ENCODE measurements around the gene CAV1.
"Not testable (repeated sequence)": the region's sequence is repeated elsewhere in the genome, so short reads cannot be mapped to it uniquely, and the experiment has no call there.

CAV1 gene

GRCh38 chr7:116524609-116525297 is at the start of gene CAV1:
TSS of gene CAV1 (plus strand) at chr7:116525036. CDS start at chr7:116525063, 27 bp downstream.
- DNase-seq, result peak in 1 of 4 experiments; percentile 28

DNA sequence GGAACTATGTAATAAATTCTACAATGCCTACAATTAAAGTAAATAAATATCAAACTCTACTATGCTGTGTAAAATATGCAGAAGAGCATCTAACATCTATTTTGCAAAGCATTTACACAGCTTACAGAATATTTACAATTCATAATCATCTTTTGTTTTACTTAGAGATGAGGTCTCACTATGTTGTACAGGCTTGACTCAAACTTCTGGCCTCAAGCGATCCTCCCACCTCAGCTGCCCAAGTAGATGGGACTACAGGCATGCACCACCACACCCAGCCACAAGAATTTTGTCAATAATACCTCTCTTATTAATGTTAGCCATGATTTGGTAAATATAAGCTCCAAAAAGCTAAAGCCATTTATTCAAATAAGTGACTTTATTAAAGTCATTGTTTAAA is 47.2 kb upstream of the CAV1 start:
- DNase-seq, result no peak

GRCh38 chr7:116478834-116479233 is 46.0 kb upstream of the CAV1 start:
- no peak for DNase-seq

DNA sequence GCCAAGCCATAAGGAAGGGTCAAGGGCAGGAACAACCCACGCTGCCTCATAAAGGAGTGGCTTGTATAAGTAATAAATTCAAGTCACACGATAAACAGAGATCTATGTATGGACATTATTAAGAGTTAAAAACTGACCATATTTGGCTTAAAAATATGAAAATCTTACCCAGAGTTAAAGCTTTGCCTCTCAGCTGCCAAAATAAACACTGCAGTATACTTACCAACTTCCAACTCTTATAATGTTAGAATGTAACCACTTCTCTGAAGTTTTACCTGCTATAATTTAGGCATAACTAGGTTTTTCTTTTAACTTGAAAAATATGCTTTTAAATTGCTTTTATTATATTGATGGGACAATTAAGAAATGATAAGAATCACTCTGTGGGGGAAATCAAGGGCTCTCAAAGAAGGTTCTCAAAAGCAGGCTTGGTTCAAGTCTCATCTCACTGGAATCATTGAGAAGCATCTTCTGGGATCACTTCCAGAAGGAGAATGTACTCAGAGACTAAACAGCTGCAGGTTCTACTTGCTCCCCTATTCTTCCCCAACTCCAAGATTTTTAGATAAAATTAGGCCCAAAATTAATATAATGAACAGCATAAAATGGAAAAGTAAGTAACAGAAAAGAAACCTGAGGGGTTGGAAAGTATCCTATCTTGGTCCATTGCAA is 41.4 kb upstream of the CAV1 start:
- no peak for DNase-seq

GRCh38 chr7:116484389-116484788 is 40.4 kb upstream of the CAV1 start:
- not testable (repeated sequence) for DNase-seq

DNA sequence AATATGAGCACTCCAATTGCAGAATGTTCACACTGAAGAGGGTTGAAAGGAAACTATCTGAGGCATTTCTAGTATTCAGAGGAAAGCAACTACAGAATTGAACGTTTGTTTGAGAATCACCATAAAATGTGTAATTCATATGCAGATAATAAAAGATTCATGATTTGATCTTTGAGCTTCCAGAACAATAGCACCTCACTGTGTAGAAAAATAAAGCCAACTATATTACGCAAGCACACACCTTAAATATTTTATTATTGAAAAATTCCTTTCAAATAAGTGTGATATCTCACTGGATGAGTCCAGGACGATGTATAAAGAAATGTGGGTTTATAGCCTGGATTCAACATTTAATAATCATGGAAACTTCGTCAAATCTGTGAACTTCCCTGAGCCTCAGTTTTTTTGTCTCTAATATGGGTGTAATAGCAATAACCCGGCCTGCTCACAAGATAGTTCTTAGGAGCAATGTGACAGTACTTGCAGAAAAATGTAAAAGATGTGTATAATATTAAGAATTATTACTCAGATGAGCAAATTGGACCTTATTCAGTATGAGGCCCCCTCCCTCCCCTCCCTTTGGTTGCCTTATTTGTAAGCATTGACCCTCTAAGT is 36.8 kb upstream of the CAV1 start:
- DNase-seq, result no peak

DNA sequence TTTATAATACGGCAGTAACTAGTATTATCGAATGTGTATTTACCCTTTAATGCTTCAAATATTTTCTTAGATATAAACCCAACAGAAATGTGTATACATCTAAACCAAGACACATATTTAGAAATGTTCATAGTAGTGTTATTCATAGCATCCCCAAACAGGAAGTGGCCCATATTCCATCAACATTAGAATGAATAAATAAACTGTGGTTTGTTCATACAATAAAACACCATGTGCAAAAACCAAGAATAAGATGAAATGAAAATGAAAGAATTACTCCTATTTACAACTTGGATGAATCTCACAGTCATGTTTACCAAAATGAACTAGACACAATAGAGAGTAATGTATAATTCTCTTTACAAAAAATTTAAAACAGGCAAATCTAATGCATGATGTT is 34.5 kb upstream of the CAV1 start:
- DNase-seq, result no peak

- DNase-seq, result no peak
These were observed 32.8 kb upstream of the CAV1 start for GRCh38 chr7:116491887-116492653.

GRCh38 chr7:116492654-116493109 is 32.2 kb upstream of the CAV1 start:
- DNase-seq, result no peak

DNA sequence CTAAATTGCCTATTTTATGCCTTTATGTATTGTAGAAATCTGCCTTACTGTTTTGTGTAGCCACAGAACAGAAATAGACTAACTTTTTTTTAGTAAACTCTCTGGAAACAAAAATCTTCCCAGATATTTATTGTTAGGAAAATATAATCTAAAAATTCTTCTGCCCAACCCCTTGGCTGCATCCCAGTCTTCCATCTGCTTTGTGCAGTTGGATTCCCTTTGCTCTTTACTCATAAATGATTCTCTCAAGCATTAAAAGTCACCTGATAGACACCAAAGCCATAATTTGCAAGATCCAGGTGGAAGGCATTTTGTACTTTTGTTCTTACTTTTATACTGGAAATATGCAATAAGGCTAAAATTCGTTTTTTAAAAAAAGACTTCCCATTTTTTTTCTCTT is 31.4 kb upstream of the CAV1 start:
- no peak for DNase-seq

GRCh38 chr7:116494472-116494871 is 30.4 kb upstream of the CAV1 start:
- DNase-seq, result no peak

- no peak for DNase-seq
These were observed 29.1 kb upstream of the CAV1 start for GRCh38 chr7:116495736-116496135.

- DNase-seq, result no peak
These were observed 28.2 kb upstream of the CAV1 start for GRCh38 chr7:116496653-116497052.

- DNase-seq, result no peak
These were observed 27.1 kb upstream of the CAV1 start for GRCh38 chr7:116497708-116498107.

GRCh38 chr7:116499168-116500077 is 25.4 kb upstream of the CAV1 start, which contains the start of gene CAV2:
TSS of gene CAV2 (plus strand) at chr7:116499738. CDS start at chr7:116499782, 44 bp downstream.
- DNase-seq, result no peak

DNA sequence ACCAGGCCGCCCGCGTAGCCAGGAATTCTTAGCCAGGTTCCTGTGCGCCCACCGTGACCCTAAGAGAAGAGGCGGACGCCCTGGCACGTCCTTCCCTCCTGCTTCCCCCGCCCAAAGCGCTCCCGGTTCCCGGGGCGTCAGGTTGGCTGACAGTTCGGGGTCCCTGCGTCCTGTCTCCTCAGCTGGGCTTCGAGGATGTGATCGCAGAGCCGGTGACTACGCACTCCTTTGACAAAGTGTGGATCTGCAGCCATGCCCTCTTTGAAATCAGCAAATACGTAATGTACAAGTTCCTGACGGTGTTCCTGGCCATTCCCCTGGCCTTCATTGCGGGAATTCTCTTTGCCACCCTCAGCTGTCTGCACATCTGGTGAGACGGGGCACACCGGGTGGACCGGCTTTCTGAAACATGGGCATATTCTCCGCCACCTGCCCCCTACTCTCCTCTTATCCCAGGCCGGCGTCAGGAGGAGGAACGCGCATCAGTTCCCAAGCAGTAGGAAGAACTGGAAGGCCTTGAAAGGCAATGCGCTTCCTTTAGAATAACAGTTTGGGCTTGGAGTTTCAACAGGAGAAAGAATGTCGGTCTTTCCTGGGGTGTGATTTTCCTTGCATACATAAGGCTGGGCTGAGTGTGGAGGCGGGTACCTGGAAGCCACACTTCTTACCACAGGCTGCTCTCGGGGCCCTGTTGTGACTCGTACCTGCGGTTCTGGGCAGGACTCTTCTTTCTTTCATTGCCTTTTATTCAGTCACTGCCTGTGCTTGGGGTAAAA is 24.6 kb upstream of the CAV1 start:
- no peak for DNase-seq

DNA sequence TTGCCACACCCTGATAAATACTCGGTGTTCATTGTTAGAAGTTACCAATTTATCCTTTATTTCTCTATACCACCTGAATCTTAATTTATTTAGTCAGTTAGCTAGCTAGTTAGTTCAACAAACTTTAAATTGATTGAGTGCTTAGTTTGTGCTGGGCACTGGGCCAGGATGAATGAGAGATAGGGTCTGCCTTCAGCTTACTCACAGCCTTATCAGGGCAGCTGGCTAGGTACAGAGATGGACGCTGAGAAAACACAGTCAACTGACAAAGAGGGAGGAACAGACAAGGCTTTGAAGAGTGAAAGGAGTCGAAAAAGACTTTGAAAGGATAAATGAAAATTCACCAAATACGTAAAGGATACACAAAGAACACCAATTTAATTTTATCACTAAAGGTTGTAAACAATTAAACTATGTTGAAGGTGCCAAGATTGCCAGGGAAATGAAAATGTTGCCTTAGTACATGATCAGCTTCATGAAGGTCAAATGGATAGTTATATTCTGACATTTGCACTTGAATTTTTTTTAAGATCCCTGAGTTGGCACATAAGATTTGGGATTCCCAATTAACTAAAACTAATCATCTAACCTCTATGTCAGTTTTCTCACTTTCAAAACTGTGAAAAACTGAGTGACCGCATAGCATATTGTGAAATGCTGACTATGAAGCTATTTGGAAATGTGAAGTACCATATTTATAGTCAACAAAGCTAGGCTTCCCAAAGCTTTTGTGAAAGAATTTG is 23.2 kb upstream of the CAV1 start:
- no peak for DNase-seq

GRCh38 chr7:116502201-116503096 is 22.4 kb upstream of the CAV1 start:
- DNase-seq, result no peak

GRCh38 chr7:116503835-116504234 is 21.0 kb upstream of the CAV1 start:
- DNase-seq, result no peak
